DOHH2 (cell line): ENCODE results near the gene SYNE3.

Experiments
- EZH2phosphoT487 ChIP-seq: fragments of 200-600 bp; sonication (generic); IDR thresholded peaks from 2 replicates; pipeline ENCODE4 v1.6.1; 2017; ENCODE audit warnings: borderline replicate concordance, mild to moderate bottlenecking, antibody characterized with exemption, low read length, moderate library complexity, mixed read lengths
- TF ChIP-seq, protein P1 (sequence below): fragments of 200-600 bp; sonication (generic); IDR thresholded peaks from one replicate; pipeline ENCODE4 v1.5.1; 2014; ENCODE audit warnings: antibody characterized with exemption, mild to moderate bottlenecking, low read depth, low read length; ENCODE audit not compliant: poor library complexity, severe bottlenecking

- TF ChIP-seq, protein P1, sequence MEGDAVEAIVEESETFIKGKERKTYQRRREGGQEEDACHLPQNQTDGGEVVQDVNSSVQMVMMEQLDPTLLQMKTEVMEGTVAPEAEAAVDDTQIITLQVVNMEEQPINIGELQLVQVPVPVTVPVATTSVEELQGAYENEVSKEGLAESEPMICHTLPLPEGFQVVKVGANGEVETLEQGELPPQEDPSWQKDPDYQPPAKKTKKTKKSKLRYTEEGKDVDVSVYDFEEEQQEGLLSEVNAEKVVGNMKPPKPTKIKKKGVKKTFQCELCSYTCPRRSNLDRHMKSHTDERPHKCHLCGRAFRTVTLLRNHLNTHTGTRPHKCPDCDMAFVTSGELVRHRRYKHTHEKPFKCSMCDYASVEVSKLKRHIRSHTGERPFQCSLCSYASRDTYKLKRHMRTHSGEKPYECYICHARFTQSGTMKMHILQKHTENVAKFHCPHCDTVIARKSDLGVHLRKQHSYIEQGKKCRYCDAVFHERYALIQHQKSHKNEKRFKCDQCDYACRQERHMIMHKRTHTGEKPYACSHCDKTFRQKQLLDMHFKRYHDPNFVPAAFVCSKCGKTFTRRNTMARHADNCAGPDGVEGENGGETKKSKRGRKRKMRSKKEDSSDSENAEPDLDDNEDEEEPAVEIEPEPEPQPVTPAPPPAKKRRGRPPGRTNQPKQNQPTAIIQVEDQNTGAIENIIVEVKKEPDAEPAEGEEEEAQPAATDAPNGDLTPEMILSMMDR = no peak
- TF ChIP-seq EZH2phosphoT487 = no peak
Measured at GRCh38 chr14:95544588-95544987, 28.1 kb upstream of the SYNE3 start.
